GM12875 (cell line): Measurements from ENCODE around the gene CRYGA.

ENCODE experiments used
- H3K4me3 ChIP-seq: one replicate; pipeline ENCODE4 v1.5.1; 2011; ENCODE audit warnings: low read depth, low read length, control low read depth
- TF ChIP-seq, protein P1 (sequence below): IDR thresholded peaks from 2 replicates; pipeline ENCODE4 v1.5.1; 2011; ENCODE audit warnings: low read depth, mild to moderate bottlenecking, control low read depth, inconsistent platforms, low read length, moderate library complexity, borderline replicate concordance; ENCODE audit not compliant: insufficient read depth

CRYGA gene, protein sequence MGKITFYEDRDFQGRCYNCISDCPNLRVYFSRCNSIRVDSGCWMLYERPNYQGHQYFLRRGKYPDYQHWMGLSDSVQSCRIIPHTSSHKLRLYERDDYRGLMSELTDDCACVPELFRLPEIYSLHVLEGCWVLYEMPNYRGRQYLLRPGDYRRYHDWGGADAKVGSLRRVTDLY

DNA sequence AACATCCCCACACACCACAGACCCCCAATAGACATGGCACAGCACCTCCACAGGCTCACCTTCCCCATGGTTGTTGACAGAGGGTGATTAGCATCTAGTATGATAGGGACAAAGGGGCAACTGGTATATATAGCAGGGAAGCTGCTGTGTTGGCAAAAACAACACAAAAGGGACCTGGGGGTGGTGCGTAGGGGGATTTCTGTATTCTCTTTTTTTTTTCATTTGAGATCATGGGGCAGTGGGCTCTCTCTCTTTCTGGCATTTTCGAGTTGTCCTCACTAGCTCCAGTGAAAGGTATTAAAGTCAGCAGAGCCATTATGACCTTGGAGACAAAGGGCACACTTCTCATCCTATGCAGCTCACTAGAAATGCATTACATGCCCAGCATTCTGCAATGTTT, at the start of gene CRYGA:
TSS of gene CRYGA (minus strand) at position 101 of the 400 bp plus-strand sequence. CDS start at position 68, 33 bp downstream.
- TF ChIP-seq, protein P1, sequence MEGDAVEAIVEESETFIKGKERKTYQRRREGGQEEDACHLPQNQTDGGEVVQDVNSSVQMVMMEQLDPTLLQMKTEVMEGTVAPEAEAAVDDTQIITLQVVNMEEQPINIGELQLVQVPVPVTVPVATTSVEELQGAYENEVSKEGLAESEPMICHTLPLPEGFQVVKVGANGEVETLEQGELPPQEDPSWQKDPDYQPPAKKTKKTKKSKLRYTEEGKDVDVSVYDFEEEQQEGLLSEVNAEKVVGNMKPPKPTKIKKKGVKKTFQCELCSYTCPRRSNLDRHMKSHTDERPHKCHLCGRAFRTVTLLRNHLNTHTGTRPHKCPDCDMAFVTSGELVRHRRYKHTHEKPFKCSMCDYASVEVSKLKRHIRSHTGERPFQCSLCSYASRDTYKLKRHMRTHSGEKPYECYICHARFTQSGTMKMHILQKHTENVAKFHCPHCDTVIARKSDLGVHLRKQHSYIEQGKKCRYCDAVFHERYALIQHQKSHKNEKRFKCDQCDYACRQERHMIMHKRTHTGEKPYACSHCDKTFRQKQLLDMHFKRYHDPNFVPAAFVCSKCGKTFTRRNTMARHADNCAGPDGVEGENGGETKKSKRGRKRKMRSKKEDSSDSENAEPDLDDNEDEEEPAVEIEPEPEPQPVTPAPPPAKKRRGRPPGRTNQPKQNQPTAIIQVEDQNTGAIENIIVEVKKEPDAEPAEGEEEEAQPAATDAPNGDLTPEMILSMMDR = no peak
- H3K4me3 ChIP-seq = no peak within 1 kb of the TSS

DNA sequence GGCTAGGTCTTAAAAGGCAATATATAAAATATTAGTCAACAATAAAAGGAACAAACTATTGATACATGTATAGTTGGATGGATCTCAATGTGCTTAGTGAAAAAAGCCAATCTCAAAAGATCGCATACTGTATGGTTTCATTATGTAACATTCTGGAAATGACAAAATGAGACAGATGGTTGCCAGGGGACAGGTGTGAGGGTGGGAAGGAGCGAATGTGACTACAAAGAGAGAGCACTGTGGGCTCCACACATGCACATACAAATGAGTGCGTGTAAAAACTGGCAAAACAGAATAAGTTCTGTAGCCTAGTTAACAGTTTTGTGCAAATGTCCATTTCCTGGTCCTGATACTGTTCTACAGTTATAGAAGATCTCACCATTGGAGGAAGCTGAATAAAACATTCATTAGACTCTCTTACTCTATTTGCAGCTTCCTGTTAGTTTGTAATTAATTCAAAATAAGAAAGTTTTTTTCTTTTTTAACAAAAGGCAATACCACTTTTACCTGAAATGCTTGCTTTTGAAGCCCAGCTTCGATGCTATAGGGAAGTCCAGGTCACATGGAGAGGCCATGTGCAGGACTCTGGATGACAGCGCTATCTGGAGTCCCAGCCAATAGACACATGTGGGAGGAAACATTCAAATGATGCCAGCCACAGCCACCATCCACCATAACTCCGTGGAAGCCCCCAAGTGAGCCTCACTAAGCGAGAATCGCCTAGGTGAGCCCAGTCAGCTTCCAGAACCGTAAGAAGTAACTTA, 47.5 kb upstream of the CRYGA start:
- TF ChIP-seq, protein P1 = no peak
- no peak overlapping the region for H3K4me3 ChIP-seq

- H3K4me3 ChIP-seq = no peak overlapping the region
- TF ChIP-seq, protein P1 = no peak
Observed at GRCh38 chr2:208208335-208209085, 45.1 kb upstream of the CRYGA start.

DNA sequence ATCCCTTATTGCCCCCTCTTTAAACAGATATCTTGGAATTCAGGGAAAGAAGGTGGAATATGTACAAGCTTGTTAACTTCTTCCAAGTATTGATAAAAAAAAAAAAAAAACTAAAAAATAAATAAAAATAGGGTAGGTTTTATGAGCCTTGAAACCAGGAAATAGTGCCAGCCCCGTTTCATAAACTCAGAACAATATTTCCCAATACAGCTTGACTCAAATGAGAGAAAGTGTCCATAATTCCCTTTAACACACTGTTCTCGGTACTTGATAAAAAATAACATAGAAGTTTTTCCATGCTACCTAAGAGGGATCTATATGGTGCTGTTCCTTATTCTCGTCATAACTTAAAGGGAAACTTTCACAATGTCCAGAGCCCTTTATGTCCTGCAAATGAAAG, 44.4 kb upstream of the CRYGA start:
- TF ChIP-seq, protein P1 = no peak
- no peak overlapping the region for H3K4me3 ChIP-seq

GRCh38 chr2:208204166-208204565, 40.8 kb upstream of the CRYGA start:
- no peak overlapping the region for H3K4me3 ChIP-seq
- TF ChIP-seq, protein P1 = no peak

- H3K4me3 ChIP-seq = no peak overlapping the region
- TF ChIP-seq, protein P1 = no peak
Observed at GRCh38 chr2:208195531-208195930, 32.1 kb upstream of the CRYGA start.
